ENCODE measurements around the gene E2F4.

E2F4 gene

GRCh38 chr16:67163999-67164558 lies 27.9 kb upstream of the E2F4 start:
- no peak overlapping the region for H3K27ac ChIP-seq (ENCODE audit: low read length)

GRCh38 chr16:67164599-67165061 lies 27.3 kb upstream of the E2F4 start, which contains the start of gene HSF4:
HSF4 (plus strand) TSS chr16:67164745; CDS start chr16:67164812, 67 bp downstream.
- Histone ChIP-seq H3K9me3 (replicated peaks; ENCODE audit: insufficient read depth, low read length) (no peaks in the 10 kb centered on the region), H3K9ac (ENCODE audit: low read length) (peak within 1 kb of the TSS; percentile 60; the same call in 1 of the 2 replicates), H3K4me3 (ENCODE audit: low read length) (peak within 1 kb of the TSS; percentile 52), H2AFZ (ENCODE audit: low read length) (peak within 1 kb of the TSS; percentile 62), H3K9me2 (replicated peaks; ENCODE audit: insufficient read depth, low read length) (no peaks in the 10 kb centered on the region), H3K79me2 (ENCODE audit: low read length) (no peaks in the 10 kb centered on the region), H4K20me1 (ENCODE audit: insufficient read depth, low read length) (no peaks in the 10 kb centered on the region), H3K36me3 (replicated peaks; ENCODE audit: insufficient read depth, low read length) (no peaks in the 10 kb centered on the region), H3K4me2 (ENCODE audit: low read depth, low read length) (peak within 1 kb of the TSS; percentile 91), H3F3A (ENCODE audit: insufficient read depth, low read length) (peaks cover 3% of the 10 kb centered on the region), H3K27ac (ENCODE audit: low read length) (peak within 1 kb of the TSS; percentile 38; the same call in 1 of the 2 replicates), H3K4me1 (ENCODE audit: low read length) (peaks cover 26% of the 10 kb centered on the region), H3K27me3 (replicated peaks; ENCODE audit: insufficient read depth, low read length) (no peaks in the 10 kb centered on the region)
- peak; percentile 78 for DNase-seq
- TF ChIP-seq CTCF (IDR thresholded peaks at IDR 0.05; ENCODE audit: low read length) (no peak), EZH2phosphoT487 (IDR thresholded peaks at IDR 0.05; ENCODE audit: low read length) (no peak), EZH2 (optimal IDR thresholded peaks at IDR 0.05; ENCODE audit: low read depth, low read length) (no peak)

More at GRCh38 chr16:67163999-67164558, 27.9 kb upstream of the E2F4 start:
- no peak for TF ChIP-seq EZH2phosphoT487 (IDR thresholded peaks at IDR 0.05; ENCODE audit: low read length)
- TF ChIP-seq EZH2 (optimal IDR thresholded peaks at IDR 0.05; ENCODE audit: low read depth, low read length): no peak
- no peak for TF ChIP-seq CTCF (IDR thresholded peaks at IDR 0.05; ENCODE audit: low read length)
- Histone ChIP-seq H3K9me2 (replicated peaks; ENCODE audit: insufficient read depth, low read length) (no peaks in the 10 kb centered on the region), H3K9ac (ENCODE audit: low read length) (peak overlapping the region; percentile 20; the same call in 1 of the 2 replicates), H4K20me1 (ENCODE audit: insufficient read depth, low read length) (no peaks in the 10 kb centered on the region), H3K9me3 (replicated peaks; ENCODE audit: insufficient read depth, low read length) (no peaks in the 10 kb centered on the region), H3K36me3 (replicated peaks; ENCODE audit: insufficient read depth, low read length) (no peaks in the 10 kb centered on the region), H3K4me2 (ENCODE audit: low read depth, low read length) (peak overlapping the region; percentile 91), H3K27me3 (replicated peaks; ENCODE audit: insufficient read depth, low read length) (no peaks in the 10 kb centered on the region), H3K4me3 (ENCODE audit: low read length) (peak overlapping the region; percentile 49), H2AFZ (ENCODE audit: low read length) (0 out of 2 replicates have a peak overlapping the region, but pooled peaks have one; percentile 53), H3K79me2 (ENCODE audit: low read length) (peaks cover 3% of the 10 kb centered on the region; the same call in 1 of the 2 replicates), H3K4me1 (ENCODE audit: low read length) (peaks cover 21% of the 10 kb centered on the region), H3F3A (ENCODE audit: insufficient read depth, low read length) (peaks cover 8% of the 10 kb centered on the region)
- DNase-seq: no peak

DNA sequence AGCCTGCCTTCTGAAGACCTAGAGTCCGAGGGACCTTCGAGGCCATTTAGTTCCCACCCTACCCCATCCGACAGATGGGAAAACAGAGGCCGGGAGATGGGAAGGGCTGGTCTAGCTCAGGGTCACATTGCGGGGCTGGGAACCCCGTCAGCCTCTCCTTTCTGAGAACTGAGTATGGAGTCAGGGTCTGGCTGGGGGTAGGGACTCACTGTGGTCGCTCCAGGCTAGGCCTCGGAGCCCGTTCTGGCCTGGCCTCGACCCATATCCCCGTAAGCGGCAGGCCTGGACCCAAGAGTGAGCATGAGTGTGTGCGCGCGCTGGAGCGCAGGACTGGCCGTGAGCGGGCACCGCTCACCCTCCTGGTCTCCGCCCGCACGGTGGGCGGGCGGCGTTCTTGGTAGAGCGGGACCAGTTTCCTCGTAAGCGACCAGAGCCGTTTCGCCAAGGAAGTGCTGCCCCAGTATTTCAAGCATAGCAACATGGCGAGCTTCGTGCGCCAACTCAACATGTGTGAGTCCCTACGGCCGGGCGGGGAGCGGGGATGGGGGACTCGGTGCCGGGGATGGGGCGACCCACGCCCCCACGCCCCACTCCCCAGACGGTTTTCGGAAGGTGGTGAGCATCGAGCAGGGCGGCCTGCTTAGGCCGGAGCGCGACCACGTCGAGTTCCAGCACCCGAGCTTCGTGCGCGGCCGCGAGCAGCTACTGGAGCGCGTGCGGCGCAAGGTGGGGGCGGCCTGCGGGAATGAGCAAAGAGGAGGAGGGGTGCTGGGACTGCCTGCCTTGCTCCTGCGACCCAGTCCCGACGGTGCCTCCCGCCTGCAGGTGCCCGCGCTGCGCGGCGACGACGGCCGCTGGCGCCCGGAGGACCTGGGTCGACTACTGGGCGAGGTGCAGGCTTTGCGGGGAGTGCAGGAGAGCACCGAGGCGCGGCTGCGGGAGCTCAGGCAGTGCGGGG lies 26.6 kb upstream of the E2F4 start:
- Histone ChIP-seq H4K20me1 (ENCODE audit: insufficient read depth, low read length) (no peaks in the 10 kb centered on the region), H3K9ac (ENCODE audit: low read length) (peak overlapping the region; percentile 60; the same call in 1 of the 2 replicates), H3K27ac (ENCODE audit: low read length) (peak overlapping the region; percentile 38; the same call in 1 of the 2 replicates)

More for the DNA sequence above, 26.6 kb upstream of the E2F4 start:
- Histone ChIP-seq H3K4me3 (ENCODE audit: low read length) (0 out of 2 replicates have a peak overlapping the region, but pooled peaks have one; percentile 52), H3K27me3 (replicated peaks; ENCODE audit: insufficient read depth, low read length) (no peaks in the 10 kb centered on the region), H3K9me3 (replicated peaks; ENCODE audit: insufficient read depth, low read length) (no peaks in the 10 kb centered on the region), H3K4me1 (ENCODE audit: low read length) (peaks cover 31% of the 10 kb centered on the region), H3K36me3 (replicated peaks; ENCODE audit: insufficient read depth, low read length) (no peaks in the 10 kb centered on the region), H3K79me2 (ENCODE audit: low read length) (no peaks in the 10 kb centered on the region), H3K9me2 (replicated peaks; ENCODE audit: insufficient read depth, low read length) (no peaks in the 10 kb centered on the region), H2AFZ (ENCODE audit: low read length) (no peak overlapping the region), H3F3A (ENCODE audit: insufficient read depth, low read length) (peaks cover 6% of the 10 kb centered on the region), H3K4me2 (ENCODE audit: low read depth, low read length) (peak overlapping the region; percentile 67; the same call in 1 of the 2 replicates)
- no peak for DNase-seq
- TF ChIP-seq EZH2 (optimal IDR thresholded peaks at IDR 0.05; ENCODE audit: low read depth, low read length) (no peak), EZH2phosphoT487 (IDR thresholded peaks at IDR 0.05; ENCODE audit: low read length) (no peak), CTCF (IDR thresholded peaks at IDR 0.05; ENCODE audit: low read length) (no peak)

Measured in MM.1S (cell line).